GM12878 (cell line): ENCODE results near the gene RPA3. TPM values are rescaled to one million over a fixed set of nuclear protein-coding genes. Genes with fewer than 3 reads are reported as not detected.

Experiments used
- ATAC-seq: fragments of 200-7000 bp; cut with Tn5 transposase; 3 replicates; pipeline ENCODE4 v1.9.1; 2020; ENCODE audit warnings: mild to moderate bottlenecking, moderate library complexity
- BruUV-seq: library from RNA; stranded (reverse); fragments of 400-500 nt; replicated peaks from 2 replicates; lab custom pipeline; 2021; lab: Mats Ljungman, UMichigan
- CTCF ChIA-PET: fragments of 300-600 bp; sonication (Branson Sonifier 250); formaldehyde crosslinking; extraction: SDS; loops from one replicate; lab custom pipeline; 2021; ENCODE audit warnings: inconsistent platforms; lab: Yijun Ruan, JAX
- POLR2A ChIA-PET: fragments of 350-600 bp; formaldehyde crosslinking; extraction: SDS; loops from one replicate; lab custom pipeline; 2021; ENCODE audit warnings: inconsistent platforms; lab: Charles Lee
- RAD21 ChIA-PET: fragments of 300-600 bp; sonication (Branson Sonifier 250); formaldehyde crosslinking; loops from one replicate; lab custom pipeline; 2023; ENCODE audit warnings: antibody characterized with exemption; ENCODE audit not compliant: unreplicated experiment; lab: Charles Lee
- SMC1A ChIA-PET: fragments of 300-600 bp; sonication (Branson Sonifier 250); formaldehyde crosslinking; loops from one replicate; lab custom pipeline; 2023; ENCODE audit not compliant: unreplicated experiment, uncharacterized antibody; lab: Charles Lee
- DNase-seq: peaks from one replicate; pipeline ENCODE4 v3.0.0-alpha.2; 2011; ENCODE audit warnings: low read depth, low spot score
- FAIRE-seq: peaks from 3 replicates; lab custom pipeline; 2011; peaks lifted over from hg19 to GRCh38; lab: Jason Lieb, UNC
- H2AFZ ChIP-seq: 2 replicates; pipeline ENCODE4 v1.6.0; 2011; ENCODE audit warnings: low read depth, low read length, control low read depth; ENCODE audit not compliant: control insufficient read depth
- H3K27ac ChIP-seq: 2 replicates; pipeline ENCODE4 v1.5.1; 2011; ENCODE audit warnings: control low read depth; ENCODE audit not compliant: control insufficient read depth, insufficient read depth
- H3K27me3 ChIP-seq, 2 experiments: replicated peaks in 1 of 2; 2 replicates each; pipeline versions ENCODE4 v1.6.0 to v1.6.1; 2011; ENCODE audit warnings: low read length in 1 of 2; ENCODE audit not compliant: control insufficient read depth in 2 of 2, insufficient read depth in 2 of 2
- H3K36me3 ChIP-seq, 2 experiments: 2 replicates each; pipeline ENCODE4 v1.5.1; 2011; ENCODE audit warnings: low read length in 1 of 2; ENCODE audit not compliant: control insufficient read depth in 2 of 2, insufficient read depth in 2 of 2
- H3K4me1 ChIP-seq: 2 replicates; pipeline ENCODE4 v1.6.1; 2011; ENCODE audit warnings: mild to moderate bottlenecking, low read length, moderate library complexity, mixed read lengths; ENCODE audit not compliant: control insufficient read depth, insufficient read depth
- H3K4me2 ChIP-seq: 2 replicates; pipeline ENCODE4 v1.6.0; 2011; ENCODE audit warnings: control low read depth; ENCODE audit not compliant: control insufficient read depth, insufficient read depth
- H3K4me3 ChIP-seq: fragments of 200-600 bp; sonication (generic); 2 replicates; pipeline ENCODE4 v1.5.1; 2016
- H3K79me2 ChIP-seq: 2 replicates; pipeline ENCODE4 v1.6.0; 2011; ENCODE audit warnings: low read length; ENCODE audit not compliant: control insufficient read depth, insufficient read depth
- H3K9ac ChIP-seq: 2 replicates; pipeline ENCODE4 v1.8.0; 2011; ENCODE audit warnings: low read length, control low read depth, mixed read lengths; ENCODE audit not compliant: control insufficient read depth, insufficient read depth
- H3K9me3 ChIP-seq: replicated peaks from 3 replicates; pipeline ENCODE4 v1.5.1; 2011; ENCODE audit warnings: mild to moderate bottlenecking, low read length; ENCODE audit not compliant: control insufficient read depth, insufficient read depth
- H4K20me1 ChIP-seq: 2 replicates; pipeline ENCODE4 v1.6.0; 2011; ENCODE audit not compliant: control insufficient read depth, insufficient read depth
- BCL11A ChIP-seq: IDR thresholded peaks from 2 replicates; pipeline ENCODE4 v1.6.1; 2011; ENCODE audit warnings: low read depth, low read length
- BMI1 ChIP-seq: fragments of 450-650 bp; IDR thresholded peaks from 2 replicates; pipeline ENCODE4 v1.6.1; 2016; ENCODE audit warnings: mild to moderate bottlenecking, moderate library complexity, borderline replicate concordance
- CUX1 ChIP-seq: IDR thresholded peaks from 2 replicates; pipeline ENCODE4 v1.6.1; 2012; ENCODE audit warnings: improper control_type of control experiment, low read depth, low read length; ENCODE audit not compliant: insufficient replicate concordance
- E2F4 ChIP-seq: IDR thresholded peaks from 2 replicates; pipeline ENCODE4 v1.6.1; 2012; ENCODE audit warnings: low read depth, low read length, improper control_type of control experiment
- RCOR1 ChIP-seq: conservative IDR thresholded peaks from 2 replicates; pipeline ENCODE4 v1.6.1; 2012; ENCODE audit warnings: low read depth, low read length, improper control_type of control experiment
- SMAD5 ChIP-seq: IDR thresholded peaks from 2 replicates; pipeline ENCODE4 v1.6.1; 2016; ENCODE audit warnings: antibody characterized with exemption, low read depth
- TBL1XR1 ChIP-seq: IDR thresholded peaks from 2 replicates; pipeline ENCODE4 v1.6.1; 2012; ENCODE audit warnings: low read depth, low read length, improper control_type of control experiment
- TCF3 ChIP-seq: IDR thresholded peaks from 2 replicates; pipeline ENCODE4 v1.6.1; 2012; ENCODE audit warnings: low read depth, mild to moderate bottlenecking, low read length, borderline replicate concordance; ENCODE audit not compliant: insufficient read depth
- TCF7 ChIP-seq: IDR thresholded peaks from 2 replicates; pipeline ENCODE4 v1.6.1; 2014; ENCODE audit warnings: antibody characterized with exemption, borderline replicate concordance
- USF1 ChIP-seq: IDR thresholded peaks from 2 replicates; pipeline ENCODE4 v1.6.1; 2011; ENCODE audit warnings: borderline replicate concordance, low read depth, mild to moderate bottlenecking, moderate library complexity, mixed read lengths, low read length; ENCODE audit not compliant: insufficient read depth; ENCODE audit errors: extremely low read length
- ZNF274 ChIP-seq: IDR thresholded peaks from one replicate; pipeline ENCODE4 v1.8.0; 2011; ENCODE audit not compliant: insufficient read length, insufficient read depth
- WGBS: methylation state at CpG from one replicate; pipeline ENCODE4 v1.1.6; 2016; ENCODE audit warnings: low lambda C conversion rate; ENCODE audit not compliant: insufficient replicate concordance, insufficient coverage; ENCODE audit errors: missing lambda C conversion rate; 5-methylcytosine and 5-hydroxymethylcytosine counted together
- in situ Hi-C: fragments of 300-500 bp; cut with MboI; formaldehyde crosslinking; loops from 9 replicates; pipeline ENCODE4 v1.14.3; 2018; ENCODE audit warnings: mixed read lengths
- intact Hi-C: fragments of 100-400 bp; cut with micrococcal nuclease; formaldehyde crosslinking; loops from one replicate; pipeline ENCODE4 v1.14.2; 2022; ENCODE audit not compliant: unreplicated experiment
- polyA plus RNA-seq, 11 experiments: library from polyadenylated mRNA; depleted of rRNA in 4 of 11; unstranded in 6 of 11; stranded (reverse) in 5 of 11; fragments of >200 nt; fragmentation: Nextera tagmentation in 4 of 11; fragmentation: Illumina TruSeq in 1 of 11; extraction: Ambion mirVana in 4 of 11; extraction: Trizol in 1 of 11; gene quantifications; 1 replicate in 1 of 11; 2 replicates in 10 of 11; pipeline versions ENCODE4 v1.2.1 to v1.2.3, GENCODE V29; 2011 to 2016; ENCODE audit warnings: inconsistent platforms in 2 of 11, missing spikeins in 2 of 11, low read depth in 1 of 11
- total RNA-seq, 4 experiments: library from RNA; depleted of rRNA in 3 of 4; stranded (reverse); fragments of >200 nt in 3 of 4; fragmentation: Illumina TruSeq in 1 of 4; extraction: Trizol in 1 of 4; gene quantifications; 2 replicates each; pipeline versions ENCODE4 v1.2.1 to v1.2.3, GENCODE V29; 2013 to 2021

RPA3 gene
- total and polyA plus RNA-seq, 10 of the 15 experiments (the other 5 are each of a cell fraction or from before 2014, with no cell fraction given): 60.2 to 343 (median 112) TPM

GRCh38 chr7:7654964-7655715 lies 63.3 kb downstream of the RPA3 start:
- WGBS: 79% methylated on average over 4 of the region's 4 CpGs
- POLR2A ChIA-PET: no interaction called here
- H3K27ac ChIP-seq: no peak overlapping the region
- H3K36me3 ChIP-seq: no peaks in the 10 kb centered on the region
- no peak overlapping the region for H3K9ac ChIP-seq
- no peak overlapping the region for H2AFZ ChIP-seq
- no peaks in the 10 kb centered on the region for H3K9me3 ChIP-seq
- DNase-seq (no peak), FAIRE-seq (no peak), ATAC-seq (no peak)
- BruUV-seq: no TSS peak
- no peak overlapping the region for H3K4me3 ChIP-seq
- CTCF ChIA-PET: interaction anchor here (0.6 to 1.2 kb wide), 4 partner anchors 9 to 539 kb away, joined by 3 read pairs; no protein-coding TSS in a partner anchor
- H3K4me1 ChIP-seq: no peaks in the 10 kb centered on the region
- H3K79me2 ChIP-seq: no peaks in the 10 kb centered on the region; the same call in 1 of the 2 replicates
- no peak overlapping the region for H3K4me2 ChIP-seq
- H3K27me3 ChIP-seq: no peaks in the 10 kb centered on the region
- in situ Hi-C loops: no loop called here
- no peaks in the 10 kb centered on the region for H4K20me1 ChIP-seq
- RAD21 ChIA-PET: interaction anchor here (1.2 kb wide), 1 partner anchor 26 kb away, joined by 3 read pairs; no protein-coding TSS in a partner anchor
- SMC1A ChIA-PET: interaction anchor here (0.9 to 1.5 kb wide), 4 partner anchors 13 to 96 kb away, joined by 3 to 6 read pairs (median 3); no protein-coding TSS in a partner anchor
- intact Hi-C loops: no loop called here
- TF ChIP-seq SMAD5 (no peak), USF1 (no peak), TBL1XR1 (no peak), TCF7 (no peak), TCF3 (no peak), CUX1 (no peak), BCL11A (no peak), ZNF274 (no peak), BMI1 (no peak), E2F4 (no peak), RCOR1 (no peak)
